Peyer's patch (tissue), 4 donors: ENCODE results near the gene ARRB1. TPM values are rescaled to one million over a fixed set of nuclear protein-coding genes. Genes with fewer than 3 reads are reported as not detected.
"Not testable (repeated sequence)": the region's sequence is repeated elsewhere in the genome, so short reads cannot be mapped to it uniquely, and the experiment has no call there.

Experiments used
- DNase-seq, 3 donors: peaks; one replicate each; pipeline ENCODE4 v3.0.0-alpha.2; 2017 to 2019
- H3K27ac ChIP-seq, 4 donors: fragments of 200-600 bp; sonication (generic); one replicate each; pipeline ENCODE4 v1.5.1; 2016 to 2019
- H3K27me3 ChIP-seq, 2 donors: fragments of 200-600 bp; sonication (generic); one replicate each; pipeline ENCODE4 v1.5.1; 2019
- H3K36me3 ChIP-seq, 3 donors: fragments of 200-600 bp; sonication (generic); one replicate each; pipeline ENCODE4 v1.5.1; 2016 to 2019
- H3K4me1 ChIP-seq, 4 donors: fragments of 200-600 bp; sonication (generic); one replicate each; pipeline ENCODE4 v1.5.1; 2016 to 2019
- H3K4me3 ChIP-seq, 4 donors: fragments of 200-600 bp; sonication (generic); 1 replicate in 3 of 4; 2 replicates in 1 of 4; pipeline ENCODE4 v1.5.1; 2016 to 2019; ENCODE audit warnings: mild to moderate bottlenecking in 1 of 4
- H3K9me3 ChIP-seq, 4 donors: fragments of 200-600 bp; sonication (generic); one replicate each; pipeline ENCODE4 v1.5.1; 2016 to 2019; ENCODE audit warnings: mild to moderate bottlenecking in 1 of 4
- POLR2A ChIP-seq, 2 donors: fragments of 450-650 bp; IDR thresholded peaks; one replicate each; pipeline ENCODE4 v1.5.1; 2017; ENCODE audit warnings: antibody characterized with exemption in 2 of 2, mild to moderate bottlenecking in 2 of 2, moderate library complexity in 2 of 2
- total RNA-seq, 4 donors: library from RNA; depleted of rRNA; stranded (reverse); fragments of >200 nt; gene quantifications; one replicate each; pipeline ENCODE4 v1.1.0, GENCODE V29; 2016
- TF ChIP-seq, protein P1 (sequence below), 6 experiments: fragments of 450-650 bp in 4 of 6; fragments of 200-600 bp in 2 of 6; sonication (generic) in 1 of 6; IDR thresholded peaks; one replicate each; pipeline ENCODE4 v1.5.1; 2017 to 2019; ENCODE audit warnings: antibody characterized with exemption in 6 of 6, mild to moderate bottlenecking in 3 of 6, moderate library complexity in 1 of 6

ARRB1 gene
- total RNA-seq, 4 donors from 2014 or later, result 45.4 to 136 (median 90.6) TPM

DNA sequence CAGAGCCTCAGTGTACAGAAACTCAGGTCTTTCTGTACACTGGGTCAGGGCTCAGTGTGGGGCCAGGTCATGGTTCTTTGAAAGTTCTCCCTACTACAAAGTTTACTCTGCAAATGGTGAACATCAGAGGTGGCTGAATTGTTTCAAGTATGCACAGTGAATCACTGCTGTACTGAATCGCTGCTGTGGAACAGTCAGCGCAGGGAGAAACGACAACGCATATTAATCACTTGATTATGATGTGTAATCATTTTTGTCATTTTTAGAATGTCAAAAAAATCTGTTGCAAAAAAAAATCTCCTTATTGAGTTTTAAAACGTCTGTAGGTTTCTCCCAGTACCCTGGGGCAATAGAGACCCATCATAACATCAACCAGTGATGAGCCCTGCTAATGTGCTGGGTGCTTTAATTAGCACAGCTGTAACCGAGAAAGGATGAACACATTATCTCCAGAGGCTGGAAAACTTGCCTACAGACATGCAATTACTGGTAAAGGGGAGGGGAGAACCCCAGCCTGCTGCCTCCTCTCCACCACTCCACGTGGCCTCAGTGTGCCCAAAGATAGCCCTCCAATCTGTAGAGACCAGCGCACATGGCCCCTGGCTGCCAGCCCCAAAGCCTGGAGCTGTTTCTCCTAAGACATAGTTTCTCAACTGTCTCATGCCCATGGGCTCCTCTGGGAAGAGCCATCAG lies 12.8 kb downstream of the ARRB1 start:
- Histone ChIP-seq H3K27me3 (no peaks in the 10 kb centered on the region), H3K36me3 (no peaks in the 10 kb centered on the region), H3K4me3 (no peak overlapping the region), H3K9me3 (no peaks in the 10 kb centered on the region), H3K4me1 (peaks cover 24 to 98% (median 35%) of the 10 kb centered on the region in 4 donors), H3K27ac (peak overlapping the region; percentile 36 to 95 (median 68))
- no peak for TF ChIP-seq POLR2A (IDR thresholded peaks at IDR 0.05)
- no peak for DNase-seq

DNA sequence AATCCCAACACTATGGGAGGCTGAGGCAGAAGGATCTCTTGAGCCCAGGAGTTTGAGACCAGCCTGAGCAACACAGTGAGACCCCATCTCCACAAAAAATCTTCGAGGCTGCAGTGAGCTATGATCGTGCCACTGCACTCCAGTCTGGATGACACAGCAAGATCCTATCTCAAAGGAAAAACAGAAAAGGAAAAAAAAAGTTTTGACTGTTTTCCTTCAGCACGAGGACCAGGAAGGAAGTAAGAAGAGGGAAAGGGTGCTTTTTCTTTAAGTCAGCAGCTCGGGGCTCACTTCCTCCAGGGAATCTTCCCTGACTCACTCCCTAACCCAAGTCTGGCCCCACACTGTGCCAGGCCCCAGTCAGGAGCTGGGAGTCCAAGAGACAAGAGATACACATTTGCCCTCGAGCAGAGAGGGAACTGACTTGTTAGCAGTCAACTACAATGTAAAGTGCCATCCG lies 14.2 kb downstream of the ARRB1 start:
- TF ChIP-seq, protein P1, sequence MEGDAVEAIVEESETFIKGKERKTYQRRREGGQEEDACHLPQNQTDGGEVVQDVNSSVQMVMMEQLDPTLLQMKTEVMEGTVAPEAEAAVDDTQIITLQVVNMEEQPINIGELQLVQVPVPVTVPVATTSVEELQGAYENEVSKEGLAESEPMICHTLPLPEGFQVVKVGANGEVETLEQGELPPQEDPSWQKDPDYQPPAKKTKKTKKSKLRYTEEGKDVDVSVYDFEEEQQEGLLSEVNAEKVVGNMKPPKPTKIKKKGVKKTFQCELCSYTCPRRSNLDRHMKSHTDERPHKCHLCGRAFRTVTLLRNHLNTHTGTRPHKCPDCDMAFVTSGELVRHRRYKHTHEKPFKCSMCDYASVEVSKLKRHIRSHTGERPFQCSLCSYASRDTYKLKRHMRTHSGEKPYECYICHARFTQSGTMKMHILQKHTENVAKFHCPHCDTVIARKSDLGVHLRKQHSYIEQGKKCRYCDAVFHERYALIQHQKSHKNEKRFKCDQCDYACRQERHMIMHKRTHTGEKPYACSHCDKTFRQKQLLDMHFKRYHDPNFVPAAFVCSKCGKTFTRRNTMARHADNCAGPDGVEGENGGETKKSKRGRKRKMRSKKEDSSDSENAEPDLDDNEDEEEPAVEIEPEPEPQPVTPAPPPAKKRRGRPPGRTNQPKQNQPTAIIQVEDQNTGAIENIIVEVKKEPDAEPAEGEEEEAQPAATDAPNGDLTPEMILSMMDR (IDR thresholded peaks at IDR 0.05), result no peak
- TF ChIP-seq POLR2A (IDR thresholded peaks at IDR 0.05), result no peak
- Histone ChIP-seq H3K36me3 (no peaks in the 10 kb centered on the region), H3K27ac (peak overlapping the region in 3 of 4 donors; percentile 4 to 95 (median 45)), H3K4me1 (peaks cover 24 to 95% (median 29%) of the 10 kb centered on the region in 4 donors), H3K9me3 (no peaks in the 10 kb centered on the region), H3K27me3 (no peaks in the 10 kb centered on the region), H3K4me3 (no peak overlapping the region)
- peak in 1 of 3 donors; percentile 60 for DNase-seq

DNA sequence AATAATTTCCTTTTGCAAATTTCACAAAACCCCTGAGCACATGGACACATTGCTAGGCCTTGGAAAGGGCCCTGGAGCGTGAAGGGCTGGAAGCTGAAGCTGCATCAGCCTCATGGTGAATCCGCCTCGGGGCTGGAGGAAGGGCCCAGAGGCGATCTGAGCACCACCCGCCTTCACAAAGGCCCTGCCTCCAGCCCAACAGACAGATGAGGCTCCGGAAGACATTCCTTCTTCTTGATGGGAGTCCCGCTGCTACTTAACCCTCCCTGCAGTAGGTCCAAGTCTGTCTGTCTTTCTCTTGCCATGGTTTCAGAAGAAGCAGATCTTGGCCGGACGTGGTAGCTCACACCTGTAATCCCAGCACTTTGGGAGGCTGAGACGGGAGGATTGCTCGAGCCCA lies 16.5 kb downstream of the ARRB1 start:
- Histone ChIP-seq H3K36me3 (no peaks in the 10 kb centered on the region), H3K27ac (peak overlapping the region in 1 of 4 donors; percentile 46), H3K27me3 (no peaks in the 10 kb centered on the region), H3K9me3 (no peaks in the 10 kb centered on the region), H3K4me1 (peaks cover 9 to 93% (median 15%) of the 10 kb centered on the region in 4 donors), H3K4me3 (no peak overlapping the region)
- no peak for DNase-seq
- no peak for TF ChIP-seq POLR2A (IDR thresholded peaks at IDR 0.05)
- TF ChIP-seq, protein P1 (IDR thresholded peaks at IDR 0.05), result no peak

DNA sequence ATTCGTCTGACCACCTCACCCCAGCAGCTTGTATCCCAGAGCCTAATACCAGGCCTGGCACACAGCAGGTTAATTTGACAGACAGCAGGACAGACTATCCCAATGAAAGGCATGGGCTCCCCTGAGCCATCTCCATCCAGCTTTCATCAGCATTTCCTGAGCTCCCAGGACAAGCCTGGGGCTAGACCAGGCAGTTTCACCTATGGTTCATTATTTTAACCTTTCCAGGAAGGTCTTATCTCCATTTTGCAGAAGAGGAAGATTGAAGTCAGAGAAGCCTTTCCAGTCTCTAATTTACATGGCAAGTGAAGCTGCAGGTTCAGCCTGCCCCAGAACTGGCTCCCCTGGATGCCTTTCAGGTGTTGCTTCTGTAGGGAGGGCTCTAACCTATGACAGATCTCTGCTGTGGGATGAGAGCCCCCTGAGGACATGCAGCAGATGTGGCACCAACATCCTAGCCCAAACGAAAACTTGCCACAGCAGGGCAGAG lies 17.0 kb downstream of the ARRB1 start:
- Histone ChIP-seq H3K36me3 (no peaks in the 10 kb centered on the region), H3K4me1 (peaks cover 5 to 93% (median 13%) of the 10 kb centered on the region in 4 donors), H3K27ac (peak overlapping the region in 1 of 4 donors; percentile 46), H3K4me3 (no peak overlapping the region), H3K27me3 (no peaks in the 10 kb centered on the region), H3K9me3 (no peaks in the 10 kb centered on the region)
- TF ChIP-seq, protein P1 (IDR thresholded peaks at IDR 0.05), result no peak
- TF ChIP-seq POLR2A (IDR thresholded peaks at IDR 0.05), result no peak
- DNase-seq, result no peak

DNA sequence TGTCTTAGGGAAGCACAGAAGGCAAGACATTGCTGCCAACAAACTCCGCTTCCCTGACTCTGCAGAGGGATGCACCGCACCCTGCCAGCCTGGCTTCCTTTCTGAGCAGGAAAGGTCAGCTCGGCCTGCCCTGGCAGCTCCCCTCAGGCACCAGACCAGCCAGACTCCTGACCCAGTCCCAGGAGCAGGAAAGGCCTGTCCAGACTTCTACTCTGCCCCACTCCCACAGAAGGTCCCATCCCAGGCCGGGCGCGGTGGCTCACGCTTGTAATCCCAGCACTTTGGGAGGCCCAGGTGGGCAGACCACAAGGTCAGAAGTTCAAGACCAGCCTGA lies 17.7 kb downstream of the ARRB1 start:
- DNase-seq, result no peak
- TF ChIP-seq, protein P1 (IDR thresholded peaks at IDR 0.05), result no peak
- no peak for TF ChIP-seq POLR2A (IDR thresholded peaks at IDR 0.05)
- Histone ChIP-seq H3K27me3 (no peaks in the 10 kb centered on the region), H3K36me3 (no peaks in the 10 kb centered on the region), H3K4me3 (no peak overlapping the region), H3K4me1 (peaks cover 0 to 93% (median 9%) of the 10 kb centered on the region in 4 donors), H3K9me3 (no peaks in the 10 kb centered on the region), H3K27ac (peak overlapping the region in 2 of 4 donors; percentile 1 to 46)

DNA sequence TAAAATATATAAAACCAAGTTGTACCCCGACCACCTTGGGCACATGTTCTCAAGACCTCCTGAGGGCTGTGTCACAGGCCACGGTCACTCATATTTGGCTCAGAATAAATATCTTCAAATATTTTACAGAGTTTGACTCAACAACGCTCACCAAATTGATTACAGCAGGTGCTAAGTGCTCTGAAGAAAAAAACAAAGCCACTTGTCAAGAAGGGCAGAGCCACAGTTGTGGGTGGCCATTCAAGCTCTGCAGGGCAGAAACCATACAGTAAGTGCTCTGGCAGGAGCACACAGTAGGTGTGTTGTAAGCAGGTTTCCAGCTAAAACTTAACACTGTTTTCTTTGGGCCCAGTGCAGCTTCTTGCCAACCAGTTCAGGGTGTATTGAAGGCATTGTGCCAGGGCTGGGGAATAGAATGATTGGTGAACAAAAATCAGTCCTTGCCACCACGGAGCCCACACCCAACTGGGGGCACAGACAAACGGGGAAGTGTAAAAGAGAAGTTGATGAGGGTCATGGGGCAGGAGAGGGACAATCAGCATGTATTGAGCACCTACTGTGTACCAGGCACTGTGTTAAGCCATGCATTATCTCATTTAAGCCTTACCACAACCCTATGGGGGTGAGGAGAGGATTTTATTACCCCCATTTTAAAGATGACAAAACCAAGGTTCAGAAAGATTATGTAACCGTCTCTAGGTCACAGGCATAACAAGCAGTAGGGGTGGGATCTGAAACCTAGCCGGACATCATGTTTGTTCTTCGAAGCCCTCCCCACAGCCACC lies 18.2 kb downstream of the ARRB1 start:
- Histone ChIP-seq H3K9me3 (no peaks in the 10 kb centered on the region), H3K27ac (peak overlapping the region in 2 of 4 donors; percentile 1 to 46), H3K4me1 (peaks cover 0 to 92% (median 12%) of the 10 kb centered on the region in 4 donors), H3K4me3 (no peak overlapping the region), H3K27me3 (no peaks in the 10 kb centered on the region), H3K36me3 (no peaks in the 10 kb centered on the region)
- no peak for DNase-seq
- TF ChIP-seq, protein P1 (IDR thresholded peaks at IDR 0.05), result no peak
- TF ChIP-seq POLR2A (IDR thresholded peaks at IDR 0.05), result no peak

DNA sequence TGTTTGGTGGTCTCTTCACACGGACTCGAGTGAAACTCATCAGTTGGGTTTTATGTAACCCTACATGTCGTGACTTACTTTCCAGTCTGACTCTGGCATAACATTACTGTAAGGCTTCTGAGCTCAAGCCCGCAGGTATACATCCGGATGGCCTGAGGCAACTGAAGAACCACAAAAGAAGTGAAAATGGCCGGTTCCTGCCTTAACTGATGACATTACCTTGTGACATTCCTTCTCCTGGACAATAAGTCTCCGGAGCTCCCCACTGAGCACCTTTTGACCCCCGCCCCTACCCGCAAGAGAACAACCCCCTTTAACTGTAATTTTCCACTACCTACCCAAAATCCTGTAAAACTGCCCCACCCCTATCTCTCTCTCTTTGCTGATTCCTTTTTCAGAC lies 19.7 kb downstream of the ARRB1 start:
- peaks cover 0 to 84% (median 14%) of the 10 kb centered on the region in 4 donors for H3K4me1 ChIP-seq
- not testable (repeated sequence) for H3K27me3 ChIP-seq
- H3K27ac ChIP-seq, result peak overlapping the region in 1 of 4 donors; percentile 1

DNA sequence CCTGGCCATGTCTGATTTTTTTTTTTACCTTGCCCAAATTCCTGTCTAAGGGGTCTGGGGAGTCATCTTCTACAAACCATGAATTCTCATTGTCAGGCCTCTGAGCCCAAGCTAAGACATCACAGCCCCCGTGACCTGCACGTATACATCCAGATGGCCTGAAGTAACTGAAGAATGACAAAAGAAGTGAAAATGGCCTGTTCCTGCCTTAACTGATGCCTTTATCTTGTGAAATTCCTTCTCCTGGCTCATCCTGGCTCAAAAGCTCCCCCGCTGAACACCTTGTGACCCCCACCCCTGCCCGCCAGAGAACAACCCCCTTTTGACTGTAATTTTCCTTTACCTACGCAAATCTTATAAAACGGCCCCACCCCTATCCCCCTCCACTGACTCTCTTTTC lies 20.2 kb downstream of the ARRB1 start:
- H3K27me3 ChIP-seq, DNase-seq, H3K4me3 ChIP-seq, H3K36me3 ChIP-seq, H3K9me3 ChIP-seq: not testable (repeated sequence)
- Histone ChIP-seq H3K27ac (peak overlapping the region in 2 of 4 donors; percentile 63 to 64), H3K4me1 (peaks cover 0 to 85% (median 14%) of the 10 kb centered on the region in 4 donors)

More for the DNA sequence above, 19.7 kb downstream of the ARRB1 start:
- DNase-seq, H3K36me3 ChIP-seq, H3K9me3 ChIP-seq, H3K4me3 ChIP-seq: not testable (repeated sequence)
